SK-N-SH treated with all-trans-retinoic acid at 6 μM for 48 hours (cell line): ENCODE results near the gene HOXD12.

ENCODE experiments used
- ATAC-seq: fragments of 200-7000 bp; cut with Tn5 transposase; 3 replicates; pipeline ENCODE4 v1.9.1; 2020; ENCODE audit warnings: mild to moderate bottlenecking, moderate library complexity
- ARNTL ChIP-seq: fragments of 450-650 bp; formaldehyde crosslinking; IDR thresholded peaks from 2 replicates; pipeline ENCODE4 v1.5.0; 2020; ENCODE audit warnings: low read depth, mild to moderate bottlenecking, moderate library complexity, borderline replicate concordance
- BACH2 ChIP-seq: fragments of 250-450 bp; sonication (Bioruptor Pico); IDR thresholded peaks from 2 replicates; pipeline ENCODE4 v1.9.0; 2021; ENCODE audit warnings: mild to moderate bottlenecking, borderline replicate concordance
- CREB5 ChIP-seq: fragments of 250-450 bp; sonication (Bioruptor Pico); IDR thresholded peaks from 2 replicates; pipeline ENCODE4 v1.5.1; 2020; ENCODE audit warnings: low read depth, mild to moderate bottlenecking, moderate library complexity
- CSDC2 ChIP-seq: fragments of 250-450 bp; sonication (Bioruptor Pico); IDR thresholded peaks from 2 replicates; pipeline ENCODE4 v1.5.0; 2020; ENCODE audit warnings: mild to moderate bottlenecking, moderate library complexity
- CSRNP3 ChIP-seq: fragments of 250-450 bp; sonication (Bioruptor Pico); IDR thresholded peaks from 2 replicates; pipeline ENCODE4 v1.5.1; 2021; ENCODE audit warnings: mild to moderate bottlenecking, moderate library complexity
- GLIS3 ChIP-seq: fragments of 250-450 bp; sonication (Bioruptor Pico); IDR thresholded peaks from 2 replicates; pipeline ENCODE4 v1.5.0; 2020; ENCODE audit warnings: mild to moderate bottlenecking, moderate library complexity
- ISL1 ChIP-seq: fragments of 250-450 bp; sonication (Bioruptor Pico); IDR thresholded peaks from 2 replicates; pipeline ENCODE4 v2.1.2; 2022; ENCODE audit warnings: mild to moderate bottlenecking, moderate library complexity
- OSR1 ChIP-seq: fragments of 250-450 bp; sonication (Bioruptor Pico); IDR thresholded peaks from 2 replicates; pipeline ENCODE4 v1.8.0; 2022; ENCODE audit warnings: moderate library complexity, mild to moderate bottlenecking, inconsistent platforms
- PATZ1 ChIP-seq: fragments of 250-450 bp; sonication (Bioruptor Pico); IDR thresholded peaks from 2 replicates; pipeline ENCODE4 v1.8.0; 2020; ENCODE audit warnings: mild to moderate bottlenecking, moderate library complexity, borderline replicate concordance
- PPARA ChIP-seq: fragments of 250-450 bp; sonication (Bioruptor Pico); IDR thresholded peaks from 2 replicates; pipeline ENCODE4 v1.5.0; 2020; ENCODE audit warnings: mild to moderate bottlenecking, borderline replicate concordance
- SNAI2 ChIP-seq: fragments of 250-450 bp; sonication (Bioruptor Pico); IDR thresholded peaks from 2 replicates; pipeline ENCODE4 v1.5.0; 2020; ENCODE audit warnings: mild to moderate bottlenecking, moderate library complexity
- TCF4 ChIP-seq: fragments of 250-450 bp; sonication (Bioruptor Pico); IDR thresholded peaks from 2 replicates; pipeline ENCODE4 v1.8.0; 2021; ENCODE audit warnings: mild to moderate bottlenecking, moderate library complexity, borderline replicate concordance
- TOX ChIP-seq: fragments of 250-450 bp; sonication (Bioruptor Pico); IDR thresholded peaks from 2 replicates; pipeline ENCODE4 v1.8.0; 2021; ENCODE audit warnings: mild to moderate bottlenecking, moderate library complexity, borderline replicate concordance
- TSHZ2 ChIP-seq: fragments of 250-450 bp; sonication (Bioruptor Pico); IDR thresholded peaks from 2 replicates; pipeline ENCODE4 v1.5.0; 2020; ENCODE audit warnings: mild to moderate bottlenecking, moderate library complexity
- ZC3H10 ChIP-seq: fragments of 250-450 bp; sonication (Bioruptor Pico); IDR thresholded peaks from 2 replicates; pipeline ENCODE4 v1.5.1; 2021; ENCODE audit warnings: mild to moderate bottlenecking, moderate library complexity
- ZFP3 ChIP-seq: fragments of 250-450 bp; sonication (Bioruptor Pico); IDR thresholded peaks from 2 replicates; pipeline ENCODE4 v1.5.0; 2020; ENCODE audit warnings: mild to moderate bottlenecking, moderate library complexity
- ZFP30 ChIP-seq: fragments of 450-650 bp; formaldehyde crosslinking; IDR thresholded peaks from 2 replicates; pipeline ENCODE4 v1.5.0; 2022; ENCODE audit warnings: mild to moderate bottlenecking, moderate library complexity
- ZNF565 ChIP-seq: fragments of 450-650 bp; formaldehyde crosslinking; conservative IDR thresholded peaks from 2 replicates; pipeline ENCODE4 v1.5.0; 2020; ENCODE audit warnings: low read depth, mild to moderate bottlenecking, moderate library complexity
- ZNF70 ChIP-seq: fragments of 450-650 bp; formaldehyde crosslinking; IDR thresholded peaks from 2 replicates; pipeline ENCODE4 v1.5.0; 2020; ENCODE audit warnings: mild to moderate bottlenecking, moderate library complexity
- ZNF8 ChIP-seq: fragments of 450-650 bp; formaldehyde crosslinking; IDR thresholded peaks from 2 replicates; pipeline ENCODE4 v1.5.0; 2020; ENCODE audit warnings: mild to moderate bottlenecking, moderate library complexity

Gene HOXD12

GRCh38 chr2:176146645-176147044, 47.0 kb downstream of the HOXD12 start:
- TF ChIP-seq TCF4 (CRISPR knock-in tag) (no peak), PPARA (no peak), GLIS3 (CRISPR knock-in tag) (no peak), CREB5 (CRISPR knock-in tag) (no peak), ZNF8 (no peak), OSR1 (CRISPR knock-in tag) (no peak), TOX (no peak), ARNTL (CRISPR knock-in tag) (no peak), TSHZ2 (no peak), SNAI2 (CRISPR knock-in tag) (no peak), ZFP3 (CRISPR knock-in tag) (no peak), PATZ1 (CRISPR knock-in tag) (no peak), CSRNP3 (CRISPR knock-in tag) (no peak), ZNF70 (CRISPR knock-in tag) (no peak), ZFP30 (CRISPR knock-in tag) (no peak)
- ATAC-seq = no peak

- TF ChIP-seq BACH2 (no peak), OSR1 (CRISPR knock-in tag) (no peak), PATZ1 (CRISPR knock-in tag) (no peak), SNAI2 (CRISPR knock-in tag) (no peak), ZFP30 (CRISPR knock-in tag) (no peak), TCF4 (CRISPR knock-in tag) (no peak), ZC3H10 (CRISPR knock-in tag) (no peak), ISL1 (CRISPR knock-in tag) (no peak), PPARA (no peak), ZNF565 (no peak), CSDC2 (CRISPR knock-in tag) (no peak), ZNF8 (no peak), GLIS3 (CRISPR knock-in tag) (no peak), CREB5 (CRISPR knock-in tag) (no peak)
- TF ChIP-seq, all 23 proteins: peak for 0
- no peak for ATAC-seq
These were observed 47.7 kb downstream of the HOXD12 start for GRCh38 chr2:176147210-176147799.
